ENCODE measurements around the gene FOXJ2. TPM values are rescaled to one million over a fixed set of nuclear protein-coding genes. Genes with fewer than 3 reads are reported as not detected.

FOXJ2 gene
- total RNA-seq, 1 experiment from 2014 or later = 18.7 TPM

DNA sequence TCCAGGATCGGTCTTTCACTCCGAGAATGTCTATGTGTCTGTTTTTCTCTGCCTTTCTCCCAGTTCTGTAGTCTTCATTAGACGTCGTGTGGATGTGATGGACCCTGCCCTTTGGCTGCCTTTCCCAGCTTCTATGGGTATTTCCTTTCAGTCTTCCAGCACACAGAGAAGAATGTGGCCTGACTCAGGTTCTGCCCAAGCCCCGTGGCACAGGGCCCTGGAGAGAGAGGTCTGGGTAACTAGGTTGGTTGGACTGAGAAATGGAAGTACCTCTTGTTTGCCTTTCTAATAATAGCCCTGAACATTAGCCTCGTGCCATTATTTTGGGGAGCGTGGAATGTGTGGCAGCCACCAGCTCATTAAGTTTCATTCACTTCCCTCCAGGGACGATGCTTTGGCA, 3.8 kb downstream of the FOXJ2 start:
- Mint-ChIP-seq H3K4me1 (ENCODE audit: low read depth, unreplicated experiment) (peaks cover 39% of the 10 kb centered on the region), H3K4me3 (ENCODE audit: unreplicated experiment) (no peak overlapping the region), H3K9me3 (ENCODE audit: unreplicated experiment) (no peaks in the 10 kb centered on the region), H3K27ac (ENCODE audit: unreplicated experiment) (no peak overlapping the region), H3K27me3 (ENCODE audit: insufficient read depth, unreplicated experiment) (no peaks in the 10 kb centered on the region), H3K36me3 (ENCODE audit: insufficient read depth, unreplicated experiment) (peaks cover 8% of the 10 kb centered on the region)
- ChIA-PET POLR2A (no interaction called here), CTCF (no interaction called here)
- no peak overlapping the region for H3K4me3 ChIP-seq (ENCODE audit: low read depth, low read length)
- DNase-seq = no peak
- no peaks in the 10 kb centered on the region for H3K27me3 ChIP-seq (replicated peaks; ENCODE audit: control insufficient read depth, insufficient read depth, low read length)
- intact Hi-C loops (cut with micrococcal nuclease; ENCODE audit: unreplicated experiment) = no loop called here
- BruUV-seq (replicated peaks) = no TSS peak
- no peaks in the 10 kb centered on the region for H3K36me3 ChIP-seq (ENCODE audit: control insufficient read depth, insufficient read depth, low read length)
- H3K4me1 ChIP-seq = peaks cover 27% of the 10 kb centered on the region
- TF ChIP-seq, protein P1, sequence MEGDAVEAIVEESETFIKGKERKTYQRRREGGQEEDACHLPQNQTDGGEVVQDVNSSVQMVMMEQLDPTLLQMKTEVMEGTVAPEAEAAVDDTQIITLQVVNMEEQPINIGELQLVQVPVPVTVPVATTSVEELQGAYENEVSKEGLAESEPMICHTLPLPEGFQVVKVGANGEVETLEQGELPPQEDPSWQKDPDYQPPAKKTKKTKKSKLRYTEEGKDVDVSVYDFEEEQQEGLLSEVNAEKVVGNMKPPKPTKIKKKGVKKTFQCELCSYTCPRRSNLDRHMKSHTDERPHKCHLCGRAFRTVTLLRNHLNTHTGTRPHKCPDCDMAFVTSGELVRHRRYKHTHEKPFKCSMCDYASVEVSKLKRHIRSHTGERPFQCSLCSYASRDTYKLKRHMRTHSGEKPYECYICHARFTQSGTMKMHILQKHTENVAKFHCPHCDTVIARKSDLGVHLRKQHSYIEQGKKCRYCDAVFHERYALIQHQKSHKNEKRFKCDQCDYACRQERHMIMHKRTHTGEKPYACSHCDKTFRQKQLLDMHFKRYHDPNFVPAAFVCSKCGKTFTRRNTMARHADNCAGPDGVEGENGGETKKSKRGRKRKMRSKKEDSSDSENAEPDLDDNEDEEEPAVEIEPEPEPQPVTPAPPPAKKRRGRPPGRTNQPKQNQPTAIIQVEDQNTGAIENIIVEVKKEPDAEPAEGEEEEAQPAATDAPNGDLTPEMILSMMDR (IDR thresholded peaks at IDR 0.05; ENCODE audit: insufficient read depth in 1 of 2, low read depth in 1 of 2, low read length in 1 of 2, severe bottlenecking in 1 of 2, unreplicated experiment in 1 of 2) = no peak
- no peaks in the 10 kb centered on the region for H3K9me3 ChIP-seq

DNA sequence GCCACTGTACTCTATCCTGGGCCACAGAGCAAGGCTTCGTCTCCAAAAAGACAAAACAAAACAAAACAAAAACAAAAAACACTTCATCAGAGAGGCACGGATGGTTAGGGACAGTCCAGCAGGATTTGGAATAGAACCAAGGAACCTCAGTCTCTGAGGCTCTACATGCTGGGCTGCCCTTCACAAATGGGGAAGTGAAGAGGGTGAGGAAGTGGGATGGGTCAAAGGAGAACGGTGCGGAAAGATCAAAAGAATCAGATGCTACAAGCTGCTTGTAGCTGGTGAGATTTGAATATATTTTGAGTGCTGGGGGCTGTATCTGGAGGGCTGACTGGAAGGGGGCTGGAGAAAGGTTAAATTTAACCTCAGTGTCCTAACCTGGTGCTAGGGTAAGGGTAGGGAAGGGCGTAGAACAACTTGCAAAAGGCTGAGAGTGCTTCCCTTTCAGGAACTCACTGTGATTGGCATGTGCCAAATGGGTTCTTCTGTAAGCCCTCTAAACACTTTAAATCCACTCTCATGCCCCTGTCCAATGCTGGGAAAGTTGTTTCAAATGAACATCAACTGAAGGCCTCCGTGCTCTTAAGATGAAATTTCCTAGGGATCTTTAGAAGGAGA, 4.6 kb downstream of the FOXJ2 start:
- POLR2A ChIA-PET = no interaction called here
- no peak overlapping the region for H3K4me3 ChIP-seq (ENCODE audit: low read depth, low read length)

DNA sequence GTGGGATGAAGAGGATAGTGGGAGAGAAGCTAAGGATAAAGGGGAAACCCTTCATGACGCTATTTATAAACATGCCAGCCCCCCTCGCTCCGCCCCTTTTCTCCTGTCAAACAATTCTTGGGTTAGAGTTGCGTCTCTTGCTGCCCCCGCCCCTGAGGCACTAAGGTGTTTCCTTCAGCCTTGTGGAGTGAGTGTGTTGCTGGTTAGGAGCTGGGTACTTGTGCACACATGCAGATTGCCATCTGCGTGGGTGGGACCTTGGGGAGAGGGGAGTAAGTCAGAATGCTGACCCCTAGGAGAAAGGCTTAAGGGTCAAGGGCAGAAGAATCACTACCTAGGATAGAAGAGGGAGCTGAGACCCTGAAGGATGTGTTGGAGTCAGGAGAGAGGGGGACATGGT, 5.4 kb downstream of the FOXJ2 start:
- Mint-ChIP-seq H3K27ac (ENCODE audit: unreplicated experiment) (no peak overlapping the region), H3K36me3 (ENCODE audit: insufficient read depth, unreplicated experiment) (peaks cover 24% of the 10 kb centered on the region), H3K27me3 (ENCODE audit: insufficient read depth, unreplicated experiment) (no peaks in the 10 kb centered on the region), H3K9me3 (ENCODE audit: unreplicated experiment) (no peaks in the 10 kb centered on the region), H3K4me3 (ENCODE audit: unreplicated experiment) (no peak overlapping the region), H3K4me1 (ENCODE audit: low read depth, unreplicated experiment) (peaks cover 39% of the 10 kb centered on the region)
- ChIA-PET POLR2A (interaction anchor here (0.6 kb wide), 1 partner anchor 13 kb away, joined by 4 read pairs; no protein-coding TSS in a partner anchor), CTCF (interaction anchor here (0.6 kb wide), 1 partner anchor 131 kb away, joined by 3 read pairs; no protein-coding TSS in a partner anchor)
- no peak for DNase-seq
- Histone ChIP-seq H3K36me3 (ENCODE audit: control insufficient read depth, insufficient read depth, low read length) (no peaks in the 10 kb centered on the region), H3K4me1 (peaks cover 27% of the 10 kb centered on the region), H3K9me3 (no peaks in the 10 kb centered on the region), H3K27me3 (replicated peaks; ENCODE audit: control insufficient read depth, insufficient read depth, low read length) (no peaks in the 10 kb centered on the region), H3K4me3 (ENCODE audit: low read depth, low read length) (no peak overlapping the region)
- no TSS peak for BruUV-seq (replicated peaks)
- TF ChIP-seq, protein P1 (IDR thresholded peaks at IDR 0.05; ENCODE audit: insufficient read depth in 1 of 2, low read depth in 1 of 2, low read length in 1 of 2, severe bottlenecking in 1 of 2, unreplicated experiment in 1 of 2) = no peak
- intact Hi-C loops (cut with micrococcal nuclease; ENCODE audit: unreplicated experiment) = no loop called here

More for the DNA sequence above, 4.6 kb downstream of the FOXJ2 start:
- BruUV-seq (replicated peaks) = no TSS peak
- H3K27ac Mint-ChIP-seq (ENCODE audit: unreplicated experiment) = no peak overlapping the region
- Histone ChIP-seq H3K27me3 (replicated peaks; ENCODE audit: control insufficient read depth, insufficient read depth, low read length) (no peaks in the 10 kb centered on the region), H3K4me1 (peaks cover 27% of the 10 kb centered on the region), H3K9me3 (no peaks in the 10 kb centered on the region), H3K36me3 (ENCODE audit: control insufficient read depth, insufficient read depth, low read length) (no peaks in the 10 kb centered on the region)
- TF ChIP-seq, protein P1 (IDR thresholded peaks at IDR 0.05; ENCODE audit: insufficient read depth in 1 of 2, low read depth in 1 of 2, low read length in 1 of 2, severe bottlenecking in 1 of 2, unreplicated experiment in 1 of 2) = no peak
- H3K36me3 Mint-ChIP-seq (ENCODE audit: insufficient read depth, unreplicated experiment) = peaks cover 16% of the 10 kb centered on the region
- no peaks in the 10 kb centered on the region for H3K9me3 Mint-ChIP-seq (ENCODE audit: unreplicated experiment)
- peaks cover 39% of the 10 kb centered on the region for H3K4me1 Mint-ChIP-seq (ENCODE audit: low read depth, unreplicated experiment)
- intact Hi-C loops (cut with micrococcal nuclease; ENCODE audit: unreplicated experiment) = no loop called here
- no peaks in the 10 kb centered on the region for H3K27me3 Mint-ChIP-seq (ENCODE audit: insufficient read depth, unreplicated experiment)
- CTCF ChIA-PET = no interaction called here
- no peak for DNase-seq
- no peak overlapping the region for H3K4me3 Mint-ChIP-seq (ENCODE audit: unreplicated experiment)

Measured in Caco-2 (cell line).